H1 (cell line): ENCODE results near the gene SV2C. TPM values are rescaled to one million over a fixed set of nuclear protein-coding genes. Genes with fewer than 3 reads are reported as not detected.

ENCODE experiments used
- ASH2L ChIP-seq: fragments of 200-600, 300-600 bp; sonication (generic); IDR thresholded peaks from one replicate; pipeline ENCODE4 v1.7.1; 2017; ENCODE audit warnings: low read length
- EZH2 ChIP-seq: fragments of 200-600 bp; sonication (generic); IDR thresholded peaks from 2 replicates; pipeline ENCODE4 v1.7.1; 2012; ENCODE audit warnings: low read depth, mild to moderate bottlenecking, moderate library complexity, low read length, inconsistent platforms; ENCODE audit not compliant: severe bottlenecking
- POLR2A ChIP-seq, 2 experiments: IDR thresholded peaks; 1 replicate in 1 of 2; 2 replicates in 1 of 2; pipeline ENCODE4 v1.6.1; 2011; ENCODE audit warnings: low read depth in 2 of 2, low read length in 2 of 2, mild to moderate bottlenecking in 2 of 2; ENCODE audit errors: control extremely low read depth in 1 of 2
- RNF2 ChIP-seq: fragments of 200-900, 300-1000 bp; sonication (generic); IDR thresholded peaks from 2 replicates; pipeline ENCODE4 v1.7.1; 2016; ENCODE audit warnings: borderline replicate concordance, low read depth, mild to moderate bottlenecking, antibody characterized with exemption, low read length; ENCODE audit not compliant: poor library complexity, severe bottlenecking; ENCODE audit errors: missing control alignments
- SP2 ChIP-seq: IDR thresholded peaks from 2 replicates; pipeline ENCODE4 v1.6.1; 2012; ENCODE audit warnings: mild to moderate bottlenecking, low read length, inconsistent platforms
- SRF ChIP-seq: IDR thresholded peaks from 2 replicates; pipeline ENCODE4 v1.6.1; 2011; ENCODE audit warnings: mild to moderate bottlenecking, low read depth, low read length, moderate library complexity
- TBP ChIP-seq: IDR thresholded peaks from 2 replicates; pipeline ENCODE4 v1.6.1; 2011; ENCODE audit warnings: low read depth, low read length, improper control_type of control experiment
- TCF12 ChIP-seq: IDR thresholded peaks from 2 replicates; pipeline ENCODE4 v1.6.1; 2011; ENCODE audit warnings: low read depth, mild to moderate bottlenecking, low read length
- YY1 ChIP-seq: IDR thresholded peaks from 2 replicates; pipeline ENCODE4 v1.6.1; 2011; ENCODE audit warnings: low read depth, mild to moderate bottlenecking, low read length
- polyA plus RNA-seq, 7 experiments: library from polyadenylated mRNA; depleted of rRNA in 3 of 7; stranded (reverse) in 5 of 7; unstranded in 2 of 7; fragments of >200 nt in 5 of 7; fragments of 200-250 nt in 2 of 7; gene quantifications; 1 replicate in 5 of 7; 2 replicates in 1 of 7; 4 replicates in 1 of 7; pipeline versions ENCODE4 v1.2.1 to v1.2.3, GENCODE V29; 2011 to 2013; ENCODE audit warnings: missing spikeins in 2 of 7, mixed read lengths in 2 of 7
- total RNA-seq: library from RNA; stranded (reverse); fragmentation: NEBNext Ultra II Directional; extraction: Animal tissue kit (Norgen Biotek cat#: 25700); gene quantifications from 2 replicates; pipeline ENCODE4 v1.2.1, GENCODE V29; 2021
- TF ChIP-seq, protein P1 (sequence below): IDR thresholded peaks from 2 replicates; pipeline ENCODE4 v1.6.1; 2011; ENCODE audit warnings: low read depth, mild to moderate bottlenecking, low read length; ENCODE audit not compliant: insufficient read depth

Gene SV2C
- total and polyA plus RNA-seq, 2 of the 8 experiments (the other 6 are each of a cell fraction or from before 2014, with no cell fraction given) = 0.08 to 0.24 TPM

DNA sequence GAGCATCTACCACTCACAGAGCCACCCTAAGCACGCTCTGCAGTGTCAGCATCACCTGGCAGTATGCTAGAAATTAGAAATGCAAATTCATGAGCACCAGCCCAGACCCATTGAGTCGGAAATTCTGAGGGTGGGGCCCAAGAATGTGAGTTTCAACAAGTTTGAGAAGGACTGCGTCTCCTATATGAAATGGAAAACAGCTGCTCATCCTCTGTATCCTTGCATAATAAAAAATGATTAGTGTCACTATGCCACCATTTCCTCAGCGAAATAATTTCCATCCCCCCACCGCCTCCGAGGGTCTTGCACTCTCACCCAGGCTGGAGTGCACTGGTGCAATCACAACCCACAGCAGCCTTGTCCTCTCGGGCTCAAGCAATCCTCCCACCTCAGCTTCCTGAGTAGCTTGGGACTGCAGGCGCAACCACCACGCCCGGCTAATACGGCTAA, 318.6 kb downstream of the SV2C start (continued):
- TF ChIP-seq SP2 (no peak), EZH2 (no peak), TBP (no peak), RNF2 (no peak), POLR2A (IDR thresholded peaks at IDR 0.05; ENCODE audit: control extremely low read depth in 1 of 2, low read depth in 2 of 2, low read length in 2 of 2) (no peak), SRF (no peak), TCF12 (no peak), YY1 (no peak), ASH2L (no peak)
- TF ChIP-seq, protein P1, sequence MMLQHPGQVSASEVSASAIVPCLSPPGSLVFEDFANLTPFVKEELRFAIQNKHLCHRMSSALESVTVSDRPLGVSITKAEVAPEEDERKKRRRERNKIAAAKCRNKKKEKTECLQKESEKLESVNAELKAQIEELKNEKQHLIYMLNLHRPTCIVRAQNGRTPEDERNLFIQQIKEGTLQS = no peak
- TF ChIP-seq, all 59 proteins: peak for 0
